ENCODE data around the gene SH3RF2.

SH3RF2 gene

GRCh38 chr5:146055432-146055831, 119.1 kb downstream of the SH3RF2 start:
- TF ChIP-seq FOXP2 (optimal IDR thresholded peaks at IDR 0.05; ENCODE audit: borderline replicate concordance, extremely low read depth, extremely low read length, insufficient read depth) (no peak), SIN3A (IDR thresholded peaks at IDR 0.05; ENCODE audit: borderline replicate concordance, insufficient read depth, low read length) (no peak), REST (IDR thresholded peaks at IDR 0.05; ENCODE audit: insufficient read depth in 1 of 2, low read depth in 2 of 2, low read length in 2 of 2) (no peak), TAF1 (IDR thresholded peaks at IDR 0.05; ENCODE audit: borderline replicate concordance, insufficient read depth, low read length) (no peak), POLR2AphosphoS5 (IDR thresholded peaks at IDR 0.05; ENCODE audit: low read depth, low read length) (no peak)

GRCh38 chr5:146059460-146060220, 123.3 kb downstream of the SH3RF2 start:
- TF ChIP-seq SIN3A (IDR thresholded peaks at IDR 0.05; ENCODE audit: borderline replicate concordance, insufficient read depth, low read length) (no peak), POLR2AphosphoS5 (IDR thresholded peaks at IDR 0.05; ENCODE audit: low read depth, low read length) (no peak), FOXP2 (optimal IDR thresholded peaks at IDR 0.05; ENCODE audit: borderline replicate concordance, extremely low read depth, extremely low read length, insufficient read depth) (no peak), REST (IDR thresholded peaks at IDR 0.05; ENCODE audit: insufficient read depth in 1 of 2, low read depth in 2 of 2, low read length in 2 of 2) (no peak), TAF1 (IDR thresholded peaks at IDR 0.05; ENCODE audit: borderline replicate concordance, insufficient read depth, low read length) (no peak)

GRCh38 chr5:146060221-146060585, 123.8 kb downstream of the SH3RF2 start:
- no peak for TF ChIP-seq TAF1 (IDR thresholded peaks at IDR 0.05; ENCODE audit: borderline replicate concordance, insufficient read depth, low read length)
- no peak for TF ChIP-seq POLR2AphosphoS5 (IDR thresholded peaks at IDR 0.05; ENCODE audit: low read depth, low read length)
- no peak for TF ChIP-seq REST (IDR thresholded peaks at IDR 0.05; ENCODE audit: insufficient read depth in 1 of 2, low read depth in 2 of 2, low read length in 2 of 2)
- no peak for TF ChIP-seq SIN3A (IDR thresholded peaks at IDR 0.05; ENCODE audit: borderline replicate concordance, insufficient read depth, low read length)
- no peak for TF ChIP-seq FOXP2 (optimal IDR thresholded peaks at IDR 0.05; ENCODE audit: borderline replicate concordance, extremely low read depth, extremely low read length, insufficient read depth)

GRCh38 chr5:146066968-146067367, 130.6 kb downstream of the SH3RF2 start:
- TF ChIP-seq FOXP2 (optimal IDR thresholded peaks at IDR 0.05; ENCODE audit: borderline replicate concordance, extremely low read depth, extremely low read length, insufficient read depth), result no peak

GRCh38 chr5:146068206-146068605, 131.8 kb downstream of the SH3RF2 start:
- TF ChIP-seq TAF1 (IDR thresholded peaks at IDR 0.05; ENCODE audit: borderline replicate concordance, insufficient read depth, low read length), result no peak
- TF ChIP-seq POLR2AphosphoS5 (IDR thresholded peaks at IDR 0.05; ENCODE audit: low read depth, low read length), result no peak
- no peak for TF ChIP-seq REST (IDR thresholded peaks at IDR 0.05; ENCODE audit: insufficient read depth in 1 of 2, low read depth in 2 of 2, low read length in 2 of 2)
- TF ChIP-seq SIN3A (IDR thresholded peaks at IDR 0.05; ENCODE audit: borderline replicate concordance, insufficient read depth, low read length), result no peak
- no peak for TF ChIP-seq FOXP2 (optimal IDR thresholded peaks at IDR 0.05; ENCODE audit: borderline replicate concordance, extremely low read depth, extremely low read length, insufficient read depth)
